ENCODE results near the gene GPER1.

Gene GPER1

GRCh38 chr7:1054438-1054837, 33.5 kb upstream of the GPER1 start:
- Histone ChIP-seq H3K27ac (ENCODE audit: low read depth, low read length) (peak overlapping the region; percentile 79), H3K4me1 (ENCODE audit: control insufficient read depth in 5 of 5, insufficient read depth in 5 of 5, low read length in 5 of 5) (peaks cover 28 to 97% (median 90%) of the 10 kb centered on the region in 5 donors), H3K4me3 (ENCODE audit: low read depth in 1 of 5, low read length in 5 of 5) (peak overlapping the region in 3 of 5 donors; percentile 76 to 78 (median 78)), H3K36me3 (ENCODE audit: control insufficient read depth in 5 of 5, insufficient read depth in 5 of 5, low read length in 5 of 5) (peaks cover 0 to 20% (median 19%) of the 10 kb centered on the region in 5 donors), H3K27me3 (ENCODE audit: control insufficient read depth in 5 of 5, insufficient read depth in 4 of 5, low read length in 5 of 5) (no peaks in the 10 kb centered on the region), H3K9ac (ENCODE audit: low read length in 5 of 5) (peak overlapping the region in 2 of 5 donors; percentile 2 to 86), H3K9me3 (ENCODE audit: control insufficient read depth in 5 of 5, low read length in 5 of 5) (peaks cover 0 to 6% (median 0%) of the 10 kb centered on the region in 5 donors)

- Histone ChIP-seq H3K9me3 (ENCODE audit: control insufficient read depth in 5 of 5, low read length in 5 of 5) (peaks cover 0 to 6% (median 0%) of the 10 kb centered on the region in 5 donors), H3K9ac (ENCODE audit: low read length in 5 of 5) (peak overlapping the region in 4 of 5 donors; percentile 49 to 86 (median 64)), H3K27me3 (ENCODE audit: control insufficient read depth in 5 of 5, insufficient read depth in 4 of 5, low read length in 5 of 5) (no peaks in the 10 kb centered on the region), H3K27ac (ENCODE audit: low read depth, low read length) (peak overlapping the region; percentile 79), H3K36me3 (ENCODE audit: control insufficient read depth in 5 of 5, insufficient read depth in 5 of 5, low read length in 5 of 5) (peaks cover 0 to 20% (median 19%) of the 10 kb centered on the region in 5 donors), H3K4me1 (ENCODE audit: control insufficient read depth in 5 of 5, insufficient read depth in 5 of 5, low read length in 5 of 5) (peaks cover 25 to 93% (median 86%) of the 10 kb centered on the region in 5 donors), H3K4me3 (ENCODE audit: low read depth in 1 of 5, low read length in 5 of 5) (peak overlapping the region; percentile 70 to 85 (median 78))
Observed at GRCh38 chr7:1054861-1055450, 33.0 kb upstream of the GPER1 start.

GRCh38 chr7:1055491-1055955, 32.4 kb upstream of the GPER1 start:
- H3K4me3 ChIP-seq (ENCODE audit: low read depth in 1 of 5, low read length in 5 of 5) = peak overlapping the region; percentile 70 to 85 (median 78)
- H3K27ac ChIP-seq (ENCODE audit: low read depth, low read length) = peak overlapping the region; percentile 79
- H3K36me3 ChIP-seq (ENCODE audit: control insufficient read depth in 5 of 5, insufficient read depth in 5 of 5, low read length in 5 of 5) = peaks cover 0 to 20% (median 19%) of the 10 kb centered on the region in 5 donors
- peaks cover 0 to 6% (median 0%) of the 10 kb centered on the region in 5 donors for H3K9me3 ChIP-seq (ENCODE audit: control insufficient read depth in 5 of 5, low read length in 5 of 5)
- peaks cover 25 to 93% (median 86%) of the 10 kb centered on the region in 5 donors for H3K4me1 ChIP-seq (ENCODE audit: control insufficient read depth in 5 of 5, insufficient read depth in 5 of 5, low read length in 5 of 5)
- peak overlapping the region in 4 of 5 donors; percentile 49 to 86 (median 64) for H3K9ac ChIP-seq (ENCODE audit: low read length in 5 of 5)
- H3K27me3 ChIP-seq (ENCODE audit: control insufficient read depth in 5 of 5, insufficient read depth in 4 of 5, low read length in 5 of 5) = no peaks in the 10 kb centered on the region

DNA sequence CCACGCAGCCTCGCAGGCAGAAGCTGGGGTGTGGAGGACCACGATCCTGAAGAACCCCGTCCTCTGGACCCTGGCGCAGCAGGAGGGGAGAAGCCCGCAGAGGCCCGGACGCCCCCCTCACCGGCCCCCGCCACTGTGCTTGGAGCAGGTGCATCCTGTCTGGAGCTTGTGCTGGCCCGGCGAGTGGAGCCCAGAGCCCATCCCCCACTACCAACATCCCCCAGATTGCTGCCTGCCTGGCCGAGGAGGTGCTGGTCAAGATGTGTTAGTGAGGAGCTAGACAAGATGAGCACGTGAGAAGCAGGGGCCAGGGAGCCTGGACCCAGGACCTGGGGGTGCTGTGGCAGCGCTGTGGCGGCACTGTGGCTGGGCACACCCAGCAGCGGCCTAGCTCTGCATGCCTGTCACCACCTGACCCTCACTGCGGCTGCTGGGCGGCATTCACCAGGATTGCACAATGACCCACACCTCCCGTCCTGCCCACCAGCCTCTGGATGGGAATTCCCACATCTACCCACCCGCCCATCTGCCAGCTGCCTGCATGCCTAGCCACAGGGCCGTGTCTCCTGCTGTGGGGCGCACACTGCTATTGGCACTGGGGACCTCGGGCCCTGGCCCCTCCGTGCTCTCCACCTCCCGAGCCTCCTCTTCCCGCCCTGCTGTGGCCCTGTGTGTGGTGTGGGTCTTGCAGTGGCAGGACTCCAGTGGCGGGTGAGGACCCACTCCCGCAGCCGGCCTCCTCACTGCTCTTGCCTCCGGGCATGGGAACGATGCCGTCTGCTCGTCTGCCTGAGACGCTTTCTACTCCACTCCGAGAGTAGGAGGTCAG, 31.7 kb upstream of the GPER1 start:
- peak overlapping the region; percentile 79 for H3K27ac ChIP-seq (ENCODE audit: low read depth, low read length)
- H3K27me3 ChIP-seq (ENCODE audit: control insufficient read depth in 5 of 5, insufficient read depth in 4 of 5, low read length in 5 of 5) = no peaks in the 10 kb centered on the region
- H3K9me3 ChIP-seq (ENCODE audit: control insufficient read depth in 5 of 5, low read length in 5 of 5) = peaks cover 0 to 6% (median 0%) of the 10 kb centered on the region in 5 donors
- H3K36me3 ChIP-seq (ENCODE audit: control insufficient read depth in 5 of 5, insufficient read depth in 5 of 5, low read length in 5 of 5) = peaks cover 0 to 20% (median 19%) of the 10 kb centered on the region in 5 donors
- peak overlapping the region; percentile 70 to 85 (median 78) for H3K4me3 ChIP-seq (ENCODE audit: low read depth in 1 of 5, low read length in 5 of 5)
- peak overlapping the region in 4 of 5 donors; percentile 49 to 86 (median 64) for H3K9ac ChIP-seq (ENCODE audit: low read length in 5 of 5)
- H3K4me1 ChIP-seq (ENCODE audit: control insufficient read depth in 5 of 5, insufficient read depth in 5 of 5, low read length in 5 of 5) = peaks cover 18 to 93% (median 86%) of the 10 kb centered on the region in 5 donors

GRCh38 chr7:1056785-1057410, 31.0 kb upstream of the GPER1 start:
- peaks cover 12 to 90% (median 80%) of the 10 kb centered on the region in 5 donors for H3K4me1 ChIP-seq (ENCODE audit: control insufficient read depth in 5 of 5, insufficient read depth in 5 of 5, low read length in 5 of 5)
- H3K36me3 ChIP-seq (ENCODE audit: control insufficient read depth in 5 of 5, insufficient read depth in 5 of 5, low read length in 5 of 5) = peaks cover 0 to 20% (median 19%) of the 10 kb centered on the region in 5 donors
- H3K9ac ChIP-seq (ENCODE audit: low read length in 5 of 5) = no peak overlapping the region
- peaks cover 0 to 6% (median 0%) of the 10 kb centered on the region in 5 donors for H3K9me3 ChIP-seq (ENCODE audit: control insufficient read depth in 5 of 5, low read length in 5 of 5)
- no peaks in the 10 kb centered on the region for H3K27me3 ChIP-seq (ENCODE audit: control insufficient read depth in 5 of 5, insufficient read depth in 4 of 5, low read length in 5 of 5)
- H3K4me3 ChIP-seq (ENCODE audit: low read depth in 1 of 5, low read length in 5 of 5) = peak overlapping the region in 3 of 5 donors; percentile 76 to 85 (median 78)
- H3K27ac ChIP-seq (ENCODE audit: low read depth, low read length) = peak overlapping the region; percentile 79

DNA sequence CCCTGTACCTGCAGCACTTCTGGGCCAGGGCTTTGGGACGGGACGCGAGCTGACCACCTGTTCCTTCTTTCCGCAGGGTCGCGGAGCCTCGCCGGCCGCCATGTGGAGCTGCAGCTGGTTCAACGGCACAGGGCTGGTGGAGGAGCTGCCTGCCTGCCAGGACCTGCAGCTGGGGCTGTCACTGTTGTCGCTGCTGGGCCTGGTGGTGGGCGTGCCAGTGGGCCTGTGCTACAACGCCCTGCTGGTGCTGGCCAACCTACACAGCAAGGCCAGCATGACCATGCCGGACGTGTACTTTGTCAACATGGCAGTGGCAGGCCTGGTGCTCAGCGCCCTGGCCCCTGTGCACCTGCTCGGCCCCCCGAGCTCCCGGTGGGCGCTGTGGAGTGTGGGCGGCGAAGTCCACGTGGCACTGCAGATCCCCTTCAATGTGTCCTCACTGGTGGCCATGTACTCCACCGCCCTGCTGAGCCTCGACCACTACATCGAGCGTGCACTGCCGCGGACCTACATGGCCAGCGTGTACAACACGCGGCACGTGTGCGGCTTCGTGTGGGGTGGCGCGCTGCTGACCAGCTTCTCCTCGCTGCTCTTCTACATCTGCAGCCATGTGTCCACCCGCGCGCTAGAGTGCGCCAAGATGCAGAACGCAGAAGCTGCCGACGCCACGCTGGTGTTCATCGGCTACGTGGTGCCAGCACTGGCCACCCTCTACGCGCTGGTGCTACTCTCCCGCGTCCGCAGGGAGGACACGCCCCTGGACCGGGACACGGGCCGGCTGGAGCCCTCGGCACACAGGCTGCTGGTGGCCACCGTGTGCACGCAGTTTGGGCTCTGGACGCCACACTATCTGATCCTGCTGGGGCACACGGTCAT, 30.3 kb upstream of the GPER1 start:
- Histone ChIP-seq H3K9me3 (ENCODE audit: control insufficient read depth in 5 of 5, low read length in 5 of 5) (peaks cover 0 to 6% (median 0%) of the 10 kb centered on the region in 5 donors), H3K9ac (ENCODE audit: low read length in 5 of 5) (no peak overlapping the region), H3K27me3 (ENCODE audit: control insufficient read depth in 5 of 5, insufficient read depth in 4 of 5, low read length in 5 of 5) (no peaks in the 10 kb centered on the region), H3K36me3 (ENCODE audit: control insufficient read depth in 5 of 5, insufficient read depth in 5 of 5, low read length in 5 of 5) (peaks cover 0 to 20% (median 19%) of the 10 kb centered on the region in 5 donors), H3K4me3 (ENCODE audit: low read depth in 1 of 5, low read length in 5 of 5) (peak overlapping the region in 2 of 5 donors; percentile 78 to 85), H3K4me1 (ENCODE audit: control insufficient read depth in 5 of 5, insufficient read depth in 5 of 5, low read length in 5 of 5) (peaks cover 8 to 88% (median 73%) of the 10 kb centered on the region in 5 donors), H3K27ac (ENCODE audit: low read depth, low read length) (no peak overlapping the region)

DNA sequence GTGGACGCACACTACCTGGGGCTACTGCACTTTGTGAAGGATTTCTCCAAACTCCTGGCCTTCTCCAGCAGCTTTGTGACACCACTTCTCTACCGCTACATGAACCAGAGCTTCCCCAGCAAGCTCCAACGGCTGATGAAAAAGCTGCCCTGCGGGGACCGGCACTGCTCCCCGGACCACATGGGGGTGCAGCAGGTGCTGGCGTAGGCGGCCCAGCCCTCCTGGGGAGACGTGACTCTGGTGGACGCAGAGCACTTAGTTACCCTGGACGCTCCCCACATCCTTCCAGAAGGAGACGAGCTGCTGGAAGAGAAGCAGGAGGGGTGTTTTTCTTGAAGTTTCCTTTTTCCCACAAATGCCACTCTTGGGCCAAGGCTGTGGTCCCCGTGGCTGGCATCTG, 29.6 kb upstream of the GPER1 start:
- Histone ChIP-seq H3K4me1 (ENCODE audit: control insufficient read depth in 5 of 5, insufficient read depth in 5 of 5, low read length in 5 of 5) (peaks cover 8 to 81% (median 66%) of the 10 kb centered on the region in 5 donors), H3K9me3 (ENCODE audit: control insufficient read depth in 5 of 5, low read length in 5 of 5) (peaks cover 0 to 6% (median 0%) of the 10 kb centered on the region in 5 donors), H3K9ac (ENCODE audit: low read length in 5 of 5) (no peak overlapping the region), H3K27ac (ENCODE audit: low read depth, low read length) (no peak overlapping the region), H3K27me3 (ENCODE audit: control insufficient read depth in 5 of 5, insufficient read depth in 4 of 5, low read length in 5 of 5) (no peaks in the 10 kb centered on the region), H3K36me3 (ENCODE audit: control insufficient read depth in 5 of 5, insufficient read depth in 5 of 5, low read length in 5 of 5) (peaks cover 0 to 20% (median 19%) of the 10 kb centered on the region in 5 donors), H3K4me3 (ENCODE audit: low read depth in 1 of 5, low read length in 5 of 5) (no peak overlapping the region)

DNA sequence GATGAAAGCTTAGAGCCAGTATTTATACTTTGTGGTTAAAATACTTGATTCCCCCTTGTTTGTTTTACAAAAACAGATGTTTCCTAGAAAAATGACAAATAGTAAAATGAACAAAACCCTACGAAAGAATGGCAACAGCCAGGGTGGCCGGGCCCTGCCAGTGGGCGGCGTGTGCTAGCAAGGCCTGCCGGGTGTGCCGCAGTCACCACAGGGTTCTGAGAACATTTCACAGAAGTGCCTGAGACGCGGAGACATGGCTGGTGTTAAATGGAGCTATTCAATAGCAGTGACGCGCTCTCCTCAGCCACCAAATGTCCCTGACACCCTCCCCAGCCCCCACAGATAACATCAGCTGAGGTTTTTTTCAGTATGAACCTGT, 29.1 kb upstream of the GPER1 start:
- Histone ChIP-seq H3K36me3 (ENCODE audit: control insufficient read depth in 5 of 5, insufficient read depth in 5 of 5, low read length in 5 of 5) (peaks cover 0 to 20% (median 19%) of the 10 kb centered on the region in 5 donors), H3K27ac (ENCODE audit: low read depth, low read length) (no peak overlapping the region), H3K4me3 (ENCODE audit: low read depth in 1 of 5, low read length in 5 of 5) (no peak overlapping the region), H3K9me3 (ENCODE audit: control insufficient read depth in 5 of 5, low read length in 5 of 5) (peaks cover 0 to 6% (median 0%) of the 10 kb centered on the region in 5 donors), H3K4me1 (ENCODE audit: control insufficient read depth in 5 of 5, insufficient read depth in 5 of 5, low read length in 5 of 5) (peaks cover 8 to 76% (median 62%) of the 10 kb centered on the region in 5 donors), H3K27me3 (ENCODE audit: control insufficient read depth in 5 of 5, insufficient read depth in 4 of 5, low read length in 5 of 5) (no peaks in the 10 kb centered on the region), H3K9ac (ENCODE audit: low read length in 5 of 5) (no peak overlapping the region)

Data from subcutaneous abdominal adipose tissue (tissue), 5 donors.